Activated T-cell treated with anti-CD3 and anti-CD28 coated beads, Interleukin-2, amount 50 U/mL, for 1 hour (primary cell): ENCODE results near the gene AKR1C1.
"Not testable (repeated sequence)": the region's sequence is repeated elsewhere in the genome, so short reads cannot be mapped to it uniquely, and the experiment has no call there.

ENCODE experiments used
- DNase-seq: peaks from one replicate; pipeline ENCODE4 v3.0.0-alpha.2; 2020

Gene AKR1C1

GRCh38 chr10:4947635-4948596 lies 15.3 kb upstream of the AKR1C1 start:
- DNase-seq: no peak

GRCh38 chr10:4951512-4952162 lies 11.6 kb upstream of the AKR1C1 start:
- DNase-seq: not testable (repeated sequence)

GRCh38 chr10:4953405-4953804 lies 9.8 kb upstream of the AKR1C1 start:
- DNase-seq: no peak

- not testable (repeated sequence) for DNase-seq
Measured at GRCh38 chr10:4956088-4956487, 7.1 kb upstream of the AKR1C1 start.

- DNase-seq: not testable (repeated sequence)
Measured at GRCh38 chr10:4956955-4957645, 6.1 kb upstream of the AKR1C1 start.

- not testable (repeated sequence) for DNase-seq
Measured at GRCh38 chr10:4961558-4961957, 1.7 kb upstream of the AKR1C1 start.

GRCh38 chr10:4962308-4962707 lies 907 bp upstream of the AKR1C1 start:
- DNase-seq: not testable (repeated sequence)

GRCh38 chr10:4963815-4964154 lies 570 bp downstream of the AKR1C1 start:
- DNase-seq: not testable (repeated sequence)

- DNase-seq: not testable (repeated sequence)
Measured at GRCh38 chr10:4965763-4966162, 2.5 kb downstream of the AKR1C1 start.

- not testable (repeated sequence) for DNase-seq
Measured at GRCh38 chr10:4967189-4967588, 4.0 kb downstream of the AKR1C1 start.

- not testable (repeated sequence) for DNase-seq
Measured at GRCh38 chr10:4969289-4969688, 6.1 kb downstream of the AKR1C1 start.

GRCh38 chr10:4970362-4970761 lies 7.1 kb downstream of the AKR1C1 start:
- not testable (repeated sequence) for DNase-seq

GRCh38 chr10:4972369-4973142 lies 9.3 kb downstream of the AKR1C1 start:
- not testable (repeated sequence) for DNase-seq

- DNase-seq: not testable (repeated sequence)
Measured at GRCh38 chr10:4973294-4973693, 10.1 kb downstream of the AKR1C1 start.

- not testable (repeated sequence) for DNase-seq
Measured at GRCh38 chr10:4974400-4974799, 11.2 kb downstream of the AKR1C1 start.

GRCh38 chr10:4977025-4977424 lies 13.8 kb downstream of the AKR1C1 start:
- DNase-seq: no peak

GRCh38 chr10:4978870-4979269 lies 15.7 kb downstream of the AKR1C1 start:
- DNase-seq: no peak

- DNase-seq: no peak
Measured at GRCh38 chr10:4980793-4981192, 17.6 kb downstream of the AKR1C1 start.

- DNase-seq: no peak
Measured at GRCh38 chr10:4981722-4982471, 18.7 kb downstream of the AKR1C1 start.

GRCh38 chr10:4982764-4983226 lies 19.6 kb downstream of the AKR1C1 start:
- no peak for DNase-seq

GRCh38 chr10:4983615-4984216 lies 20.5 kb downstream of the AKR1C1 start:
- no peak for DNase-seq
